NCI-H526 (cell line): ENCODE results near the gene RGL1.

ENCODE experiments used
- DNase-seq, 2 experiments: peaks; one replicate each; lab custom pipeline; 2025; lab: John Stamatoyannopoulos, UW

The RGL1 gene

GRCh38 chr1:183889095-183889494, 84.2 kb downstream of the RGL1 start:
- no peak for DNase-seq

DNA sequence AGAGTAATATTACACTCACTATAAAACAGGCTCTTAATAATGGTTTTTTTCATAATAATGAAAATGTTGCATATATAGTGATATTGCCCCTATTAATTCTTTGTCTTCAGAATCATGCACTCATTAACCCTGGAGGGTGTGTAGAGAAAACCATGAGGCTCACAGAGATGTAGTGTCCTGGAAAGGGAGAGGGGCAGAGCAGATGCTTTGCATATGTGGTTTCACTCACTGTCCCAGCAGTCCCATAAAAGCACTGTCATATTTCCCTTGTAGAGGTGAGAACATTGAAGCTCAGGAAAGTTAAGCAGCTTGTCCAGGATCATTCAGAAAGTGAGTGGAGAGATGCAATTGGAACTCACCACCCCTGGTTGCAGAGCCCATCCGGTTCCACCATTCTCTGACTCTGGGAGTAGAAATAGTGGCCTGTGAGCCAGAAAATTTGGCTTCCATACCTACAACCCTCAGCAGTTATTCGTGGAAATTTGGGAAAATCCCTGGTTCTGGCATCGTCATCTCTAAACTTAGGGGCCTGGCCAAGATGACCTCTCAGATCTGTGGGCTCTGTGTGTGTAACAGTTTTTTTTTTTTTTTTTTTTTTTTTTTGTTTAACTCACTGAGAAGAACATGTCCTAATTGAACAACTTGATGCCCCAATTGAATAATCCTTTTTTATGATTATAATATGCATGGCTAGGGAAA, 86.4 kb downstream of the RGL1 start:
- DNase-seq: peak; percentile 99

DNA sequence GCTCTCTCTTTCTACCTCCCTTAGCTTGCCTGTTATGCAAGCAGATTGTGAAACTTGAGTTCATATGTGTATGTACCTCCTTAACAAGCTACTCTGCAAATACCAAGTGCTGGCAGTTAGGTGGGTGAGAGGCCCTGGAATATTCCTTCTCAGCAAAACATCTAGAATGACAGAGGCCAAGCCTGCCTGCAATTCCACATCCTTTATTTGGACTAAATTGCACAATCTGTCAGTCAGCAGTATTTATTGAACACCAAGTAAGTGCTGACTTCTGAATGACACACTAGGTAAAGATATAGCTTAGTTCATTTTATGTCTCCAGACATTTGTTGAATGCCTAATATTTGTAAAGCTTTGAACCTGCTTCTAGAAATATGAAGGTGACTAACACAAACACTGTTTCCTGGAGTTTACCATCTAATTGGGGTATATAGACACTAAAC, 87.5 kb downstream of the RGL1 start:
- DNase-seq: peak; percentile 25 to 40

- DNase-seq: peak; percentile 100
These were observed 88.8 kb downstream of the RGL1 start for GRCh38 chr1:183893561-183894289.

DNA sequence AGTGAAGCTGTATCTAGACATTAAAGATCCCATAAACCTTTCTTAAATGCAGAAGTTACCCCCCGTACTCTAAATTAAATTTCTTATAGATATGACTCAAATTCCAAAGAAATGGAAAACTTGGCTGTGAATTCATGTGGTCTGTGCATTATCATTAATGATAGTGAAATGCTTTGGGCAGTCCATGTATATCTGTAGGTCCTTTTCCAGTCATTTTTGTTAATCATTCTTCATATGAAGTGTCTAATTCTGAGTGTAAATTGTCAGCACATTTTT, 89.3 kb downstream of the RGL1 start:
- no peak for DNase-seq

GRCh38 chr1:183896466-183897048, 91.6 kb downstream of the RGL1 start:
- no peak for DNase-seq

DNA sequence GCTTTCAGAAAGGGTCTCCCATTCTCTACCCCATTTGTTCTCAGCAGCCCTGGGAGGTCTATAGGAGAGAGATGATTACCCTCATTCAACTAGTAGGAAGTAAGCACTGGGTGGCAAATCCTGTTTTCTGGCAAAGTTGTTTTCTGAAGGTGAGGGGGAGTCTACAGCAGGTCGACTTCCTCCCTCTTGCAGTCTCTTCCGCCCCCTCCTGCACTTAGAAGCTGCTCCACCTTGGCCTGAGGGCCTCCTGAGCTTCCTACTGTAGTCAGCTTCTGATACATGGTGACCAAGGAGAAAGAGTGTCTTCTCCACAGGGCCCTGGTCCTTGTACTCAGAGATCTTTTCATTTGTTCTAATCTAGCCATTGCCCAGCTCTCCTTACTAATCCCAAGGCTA, 93.1 kb downstream of the RGL1 start:
- peak in 1 of 2 experiments; percentile 78 for DNase-seq

DNA sequence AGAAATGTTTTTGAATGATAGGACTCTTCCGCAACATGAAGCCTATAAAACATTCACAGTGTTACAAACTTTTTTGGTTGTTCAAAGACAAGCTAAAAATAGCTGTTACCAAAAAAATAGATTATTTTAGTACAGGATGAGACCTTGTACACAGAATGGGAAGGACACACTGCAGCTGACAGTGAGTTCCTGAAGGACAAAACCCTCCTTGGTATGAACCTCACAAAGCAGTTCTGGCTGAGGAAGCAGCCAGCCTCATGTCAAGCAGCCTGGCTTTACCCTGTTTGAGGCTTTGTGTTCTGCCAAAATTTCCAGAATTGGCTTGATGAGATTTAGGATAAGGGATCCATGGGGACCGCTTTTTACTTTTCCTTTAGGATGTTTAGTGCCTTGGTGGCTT, 93.7 kb downstream of the RGL1 start:
- peak in 1 of 2 experiments; percentile 31 for DNase-seq

- DNase-seq: peak; percentile 88
These were observed 96.9 kb downstream of the RGL1 start for GRCh38 chr1:183901748-183902330.

GRCh38 chr1:183903101-183903500, 98.2 kb downstream of the RGL1 start:
- peak; percentile 94 for DNase-seq

DNA sequence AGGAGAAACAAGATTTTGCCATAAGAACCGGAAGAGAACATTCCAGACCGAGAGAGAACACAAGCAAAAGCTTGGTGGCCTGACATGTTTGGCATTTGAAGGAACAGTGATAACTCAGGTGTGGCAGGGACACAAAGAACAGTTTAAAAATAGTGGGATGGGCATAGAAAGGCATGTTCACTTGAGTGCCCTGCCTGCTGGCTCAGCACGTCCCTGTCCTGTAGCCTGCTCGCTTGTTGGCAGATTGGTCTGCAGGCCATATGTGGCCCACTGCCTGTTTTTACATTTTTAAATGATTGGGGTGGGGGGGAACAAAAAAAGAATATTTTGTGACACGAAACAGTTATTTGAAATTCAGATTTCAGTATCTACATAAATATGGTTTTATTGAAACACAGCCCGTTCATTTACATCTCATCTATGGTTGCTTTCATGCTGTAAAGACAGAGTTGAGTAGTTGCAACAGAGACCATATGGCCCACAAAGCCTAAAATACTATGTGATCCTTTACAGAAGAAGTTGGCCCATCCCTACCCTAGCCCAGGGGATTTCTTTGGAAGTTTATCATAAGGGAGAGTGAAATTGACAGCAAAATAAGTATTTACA, 100.7 kb downstream of the RGL1 start:
- DNase-seq: peak; percentile 93 to 98

DNA sequence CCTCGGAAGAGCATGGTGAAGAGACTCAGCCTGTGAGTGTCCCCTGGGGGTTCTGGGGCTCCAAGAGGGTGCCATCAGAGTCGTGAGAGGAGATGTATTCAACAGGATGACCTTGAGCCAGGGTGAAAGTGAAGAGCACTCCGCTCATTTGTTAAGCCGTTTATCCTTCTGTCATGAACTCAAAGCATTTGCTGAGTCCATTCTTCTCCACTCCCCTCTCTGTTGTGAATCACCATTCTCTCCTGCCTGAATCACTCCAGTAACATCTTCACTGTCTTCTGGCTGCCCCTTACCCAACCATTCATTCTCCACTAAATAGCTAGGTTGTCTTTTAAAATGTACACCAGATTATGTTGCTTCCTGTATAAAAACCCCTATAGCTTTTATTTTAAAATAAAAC, 102.2 kb downstream of the RGL1 start:
- DNase-seq: no peak

- DNase-seq: no peak
These were observed 103.2 kb downstream of the RGL1 start for GRCh38 chr1:183908079-183908478.

DNA sequence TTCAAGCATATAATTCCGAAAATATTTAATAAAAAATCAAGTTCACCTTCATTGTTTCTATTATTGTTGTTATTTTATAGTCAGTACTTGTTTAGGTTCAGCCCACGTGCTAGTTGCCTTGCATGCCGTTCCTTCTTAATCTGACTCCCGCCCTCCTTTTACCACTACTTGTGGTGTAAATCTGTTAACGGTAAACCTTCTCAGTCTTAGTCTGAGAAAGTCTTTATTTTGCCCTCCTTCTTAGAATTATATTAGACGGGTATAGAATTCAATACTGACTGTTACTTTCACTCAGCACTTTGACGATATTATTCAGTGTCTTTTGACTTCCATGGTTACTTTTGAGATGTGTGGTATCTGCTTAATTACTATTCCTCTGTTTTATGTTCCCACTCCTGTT, 104.8 kb downstream of the RGL1 start:
- no peak for DNase-seq

DNA sequence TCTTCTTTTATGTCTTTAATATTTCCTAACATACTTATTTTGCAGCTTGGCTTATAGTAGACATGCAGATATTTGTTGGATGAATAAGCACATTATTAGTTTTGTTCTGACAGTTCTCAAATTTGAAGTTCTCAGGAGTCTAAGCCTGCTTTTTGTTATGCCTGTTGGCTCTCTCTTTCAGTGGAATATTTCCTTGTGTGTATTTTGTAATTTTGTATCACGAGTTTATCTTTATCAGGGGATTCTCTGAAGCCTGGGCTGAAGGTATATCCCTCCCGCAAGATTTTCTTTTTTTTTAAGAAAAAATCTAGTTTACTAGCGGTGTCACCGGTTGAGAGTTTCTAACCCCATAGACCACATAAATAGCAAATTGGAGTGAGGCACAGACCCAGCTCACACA, 105.9 kb downstream of the RGL1 start:
- DNase-seq: no peak

DNA sequence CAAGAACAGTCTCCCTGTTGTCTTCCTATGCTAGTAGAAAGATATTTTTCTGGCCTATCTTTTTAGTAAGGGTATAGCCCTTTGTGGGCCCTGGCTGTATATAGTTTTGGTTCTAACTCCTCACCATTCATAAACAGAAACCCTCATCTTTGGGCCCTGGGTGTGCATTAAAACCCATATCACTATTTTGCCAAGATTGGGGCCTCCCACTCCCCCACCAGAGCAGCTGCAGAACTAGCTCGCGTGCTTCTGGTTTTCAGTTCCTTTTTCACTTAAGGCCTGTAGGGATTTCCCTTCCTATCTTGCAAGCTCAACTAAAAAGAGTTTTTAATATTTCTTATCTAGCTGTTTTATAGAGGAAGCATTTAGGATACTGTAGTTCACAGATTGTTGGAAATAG, 106.4 kb downstream of the RGL1 start:
- DNase-seq: no peak

- DNase-seq: no peak
These were observed 107.5 kb downstream of the RGL1 start for GRCh38 chr1:183912265-183912886.

GRCh38 chr1:183913567-183913993, 108.7 kb downstream of the RGL1 start:
- no peak for DNase-seq

DNA sequence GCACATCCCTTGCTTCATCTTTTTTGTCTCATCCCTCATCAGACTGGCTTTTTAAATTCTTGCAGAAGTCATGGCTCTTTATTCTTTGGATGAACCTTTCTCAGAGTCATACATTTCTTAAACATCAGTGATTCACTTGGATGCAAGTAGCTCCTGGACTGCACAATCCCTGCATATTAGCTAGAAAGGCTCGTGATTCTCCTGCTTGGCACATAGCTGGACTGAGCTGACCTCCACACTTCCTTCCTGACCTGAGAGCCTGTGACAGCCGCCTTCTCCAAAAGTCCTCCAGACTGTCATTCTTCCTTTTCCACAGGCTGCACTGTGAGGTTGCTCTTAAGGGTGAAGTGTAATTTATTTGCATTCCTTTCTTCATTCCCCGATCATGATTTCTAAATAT, 109.4 kb downstream of the RGL1 start:
- DNase-seq: no peak

DNA sequence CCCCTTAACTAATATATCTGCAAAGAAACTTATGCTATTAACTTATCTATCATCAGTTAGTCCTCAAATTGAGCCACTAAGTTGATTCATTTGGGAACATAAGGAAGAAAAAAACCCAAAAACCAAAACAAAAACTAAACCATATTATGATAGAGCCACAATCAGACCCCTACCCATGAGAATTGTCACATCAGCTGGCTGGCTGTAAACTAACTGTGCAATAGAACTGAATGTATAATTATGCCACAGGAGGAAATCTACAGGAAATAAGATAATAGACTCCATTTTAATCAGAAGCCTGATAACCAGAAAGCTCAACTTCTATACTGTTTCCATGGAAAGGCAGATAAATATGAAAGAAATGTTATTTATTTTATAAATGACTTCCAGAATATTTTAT, 110.0 kb downstream of the RGL1 start:
- DNase-seq: no peak

DNA sequence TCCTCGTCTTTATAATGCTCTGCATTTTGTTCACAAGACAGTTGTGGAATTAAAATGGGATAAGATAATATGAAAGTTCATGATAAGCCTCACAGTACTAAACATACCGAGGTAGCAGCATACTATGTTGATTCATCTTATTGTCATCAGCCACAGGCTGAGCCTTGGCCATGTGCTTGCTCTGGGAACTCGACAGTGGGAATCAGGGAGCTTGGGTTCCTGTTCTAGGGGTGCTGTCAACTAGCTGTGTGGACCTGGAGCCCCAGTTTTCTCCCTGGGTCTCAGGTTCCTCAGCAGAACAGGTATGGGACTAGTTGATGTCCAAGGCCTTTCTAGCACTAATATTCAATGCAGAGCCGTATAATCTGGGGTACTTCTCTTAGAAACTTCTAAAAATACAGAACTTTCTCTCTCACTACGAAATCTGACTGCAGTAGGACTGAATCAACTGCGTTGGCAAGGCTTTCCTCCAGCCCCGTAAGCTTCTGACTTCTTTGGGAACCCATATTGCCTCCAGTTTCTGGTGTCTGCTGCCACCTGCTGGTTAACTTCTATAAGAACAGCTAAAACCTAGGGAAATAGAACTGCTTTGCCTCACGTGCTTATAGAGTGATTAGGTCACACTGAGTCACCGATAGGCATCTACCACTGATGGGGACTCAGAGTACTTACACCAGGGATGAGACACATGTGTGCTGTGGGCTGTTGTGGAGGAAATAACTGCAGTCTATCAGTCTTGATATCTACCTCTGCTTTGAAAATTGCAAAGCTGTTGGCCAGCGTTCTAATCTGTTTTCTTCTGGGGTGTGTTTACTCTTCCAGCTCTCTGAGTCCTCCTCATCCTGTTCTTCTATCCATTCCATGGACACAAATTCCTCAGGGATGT, 110.9 kb downstream of the RGL1 start:
- peak; percentile 93 to 98 for DNase-seq
